Stimulated activated CD8-positive, alpha-beta memory T cell treated with anti-CD3 and anti-CD28 coated beads, Interleukin-15, amount 100 ng/mL, for 48 hours (primary cell): ENCODE results near the gene TECTB.
"Not testable (repeated sequence)": the region's sequence is repeated elsewhere in the genome, so short reads cannot be mapped to it uniquely, and the experiment has no call there.

Experiments used
- DNase-seq, 2 donors: peaks; one replicate each; pipeline ENCODE4 v3.0.0-alpha.2; 2020; ENCODE audit warnings: low read depth in 2 of 2

The TECTB gene

DNA sequence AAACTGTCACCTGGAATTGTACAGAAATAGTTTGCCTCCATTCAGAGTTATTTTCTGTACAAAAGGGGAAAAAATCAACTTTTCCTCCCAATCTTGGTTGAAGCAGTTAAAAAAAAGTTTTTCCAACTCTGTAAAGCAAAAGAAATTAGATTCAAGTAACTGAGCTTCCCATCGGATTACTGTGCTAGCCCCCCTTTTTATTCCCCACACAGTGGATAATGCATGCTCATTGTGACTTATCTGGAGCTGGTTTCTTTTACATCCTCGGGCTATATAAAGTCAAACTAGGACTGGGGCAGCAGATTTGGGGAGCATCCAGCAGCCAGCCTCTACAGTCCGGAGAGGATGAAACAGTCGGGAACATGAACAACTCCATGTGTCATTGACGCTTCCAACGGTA lies at the start of gene TECTB:
TECTB (plus strand) TSS at position 301 of the 400 bp plus-strand sequence. CDS start 335 bp downstream, outside the sequence.
- no peak for DNase-seq

DNA sequence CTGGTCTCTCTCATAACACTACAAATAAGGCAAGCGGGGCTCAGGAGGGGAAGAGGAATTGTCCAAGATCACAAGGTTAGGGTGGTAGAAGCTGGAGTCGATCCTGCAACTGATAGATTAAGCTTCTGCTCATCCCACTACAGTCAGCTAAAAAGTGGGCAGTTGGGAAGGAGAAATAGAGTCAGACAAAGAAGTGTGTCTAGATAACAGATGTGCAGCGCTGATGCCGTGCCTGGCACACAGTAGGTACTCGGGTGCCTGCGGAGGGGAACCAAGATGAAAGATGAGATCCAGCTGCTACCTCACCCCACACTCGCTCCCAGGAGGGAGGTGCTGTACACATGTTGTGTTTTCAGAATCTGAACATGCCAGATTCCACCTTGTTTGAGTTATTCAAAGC lies 48.1 kb upstream of the TECTB start:
- DNase-seq, result no peak

DNA sequence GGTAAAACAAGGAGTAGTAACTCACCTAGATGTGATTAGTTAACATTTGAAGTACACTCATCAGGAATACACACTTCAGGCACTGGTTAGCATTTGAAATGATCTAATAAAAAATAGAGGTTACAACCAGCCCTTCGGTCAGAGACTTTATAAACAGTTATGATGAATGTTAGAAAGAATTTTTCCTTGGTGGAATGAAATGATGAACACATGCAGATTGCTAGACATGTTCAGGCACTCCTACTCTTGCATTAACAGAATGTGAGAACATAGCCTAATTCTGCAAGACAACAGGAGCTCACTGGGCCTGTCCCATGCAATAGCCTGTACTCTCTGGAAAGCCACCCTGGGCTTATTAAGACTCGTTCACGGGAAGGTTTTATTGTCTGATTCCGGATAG lies 47.3 kb upstream of the TECTB start:
- DNase-seq, result no peak

DNA sequence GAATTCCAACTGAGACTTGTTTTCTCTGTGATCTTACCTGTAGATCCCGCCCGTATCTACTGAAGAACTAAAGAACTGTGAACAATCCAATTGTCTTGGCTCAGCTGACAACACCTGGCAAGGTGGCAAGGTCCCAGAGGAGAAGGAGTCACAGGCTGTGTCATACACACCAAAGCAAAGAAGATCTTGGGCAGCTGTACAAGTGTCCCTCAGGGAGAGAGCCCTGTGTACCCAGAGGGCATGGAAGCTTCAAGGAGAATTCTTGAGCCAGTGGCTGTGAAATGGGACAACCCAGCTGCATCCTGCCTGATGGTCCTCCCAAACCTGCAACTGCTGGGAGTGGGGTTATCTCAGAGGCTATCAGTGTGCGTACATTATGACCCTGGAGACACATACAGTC lies 46.7 kb upstream of the TECTB start:
- no peak for DNase-seq

DNA sequence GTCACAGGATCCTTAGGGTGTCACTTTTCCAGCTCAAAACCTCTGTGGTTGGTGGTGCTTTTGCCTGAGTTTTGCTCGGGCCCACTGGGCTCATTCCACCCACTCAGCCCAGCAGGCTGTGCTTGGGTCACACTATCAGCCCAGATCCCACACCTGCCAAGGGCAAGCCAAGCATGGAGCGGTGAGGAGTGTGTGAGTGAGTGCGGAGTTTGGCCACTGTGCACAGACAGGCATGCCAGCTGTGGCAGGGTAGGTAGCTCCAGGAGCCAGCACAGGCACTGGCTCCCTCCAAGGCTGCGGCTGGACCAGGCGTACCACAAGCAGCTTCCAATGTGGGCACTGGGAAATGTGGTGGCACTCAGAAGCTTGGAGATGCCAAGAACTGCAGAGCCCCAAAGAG lies 43.9 kb upstream of the TECTB start:
- DNase-seq, result no peak

DNA sequence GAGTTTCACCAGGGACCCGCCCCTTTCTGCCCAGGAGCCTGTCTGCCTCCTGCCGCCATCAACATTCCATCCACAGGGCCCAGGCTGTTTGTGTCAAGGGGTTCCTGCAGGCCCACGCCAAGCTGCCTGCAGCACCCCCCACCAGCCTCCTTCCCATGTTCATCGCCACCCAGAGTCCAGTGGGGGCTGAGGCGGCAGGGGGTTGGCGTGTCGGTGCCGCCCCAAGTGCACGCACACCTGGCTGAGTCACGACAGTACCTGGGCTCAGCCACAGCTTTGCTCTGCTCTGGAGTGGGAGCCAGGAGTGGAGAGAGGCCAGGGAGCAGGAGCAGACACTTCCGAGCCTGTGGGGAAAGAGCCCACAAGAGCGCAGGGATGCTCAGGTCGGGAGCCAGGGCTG lies 42.8 kb upstream of the TECTB start:
- no peak for DNase-seq

DNA sequence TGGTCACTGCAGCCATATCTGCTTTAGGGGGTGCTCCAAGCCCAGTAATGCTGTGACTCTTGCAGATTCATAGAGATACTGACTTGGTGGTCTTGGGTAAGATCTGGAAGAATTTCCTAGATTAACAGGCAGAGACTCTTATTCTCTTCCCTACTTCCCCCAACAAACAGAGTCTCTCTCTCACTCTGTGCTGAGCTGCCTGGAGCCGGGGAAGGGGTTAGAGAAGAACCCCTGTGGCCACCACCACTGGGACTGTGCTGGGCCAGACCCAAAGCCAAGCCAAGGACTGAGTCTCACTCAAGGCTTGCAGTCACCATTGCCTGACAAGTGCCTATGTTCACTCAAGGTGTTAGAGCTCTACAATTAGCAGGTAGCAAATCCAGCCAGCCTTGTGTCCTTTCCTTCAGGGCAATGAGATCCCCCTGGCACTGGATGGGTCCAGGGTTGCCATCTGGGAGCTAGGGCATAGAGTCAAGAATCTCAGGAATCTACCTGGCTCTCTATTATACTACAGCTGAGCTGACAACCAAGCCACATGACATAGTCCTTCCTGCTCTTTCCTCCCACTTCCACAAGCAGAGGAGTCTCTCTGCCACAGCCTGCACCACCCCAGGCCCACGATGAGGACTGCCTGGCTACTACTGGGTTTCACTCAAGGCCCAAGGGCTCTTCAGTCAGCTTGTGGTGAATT lies 41.4 kb upstream of the TECTB start:
- no peak for DNase-seq

DNA sequence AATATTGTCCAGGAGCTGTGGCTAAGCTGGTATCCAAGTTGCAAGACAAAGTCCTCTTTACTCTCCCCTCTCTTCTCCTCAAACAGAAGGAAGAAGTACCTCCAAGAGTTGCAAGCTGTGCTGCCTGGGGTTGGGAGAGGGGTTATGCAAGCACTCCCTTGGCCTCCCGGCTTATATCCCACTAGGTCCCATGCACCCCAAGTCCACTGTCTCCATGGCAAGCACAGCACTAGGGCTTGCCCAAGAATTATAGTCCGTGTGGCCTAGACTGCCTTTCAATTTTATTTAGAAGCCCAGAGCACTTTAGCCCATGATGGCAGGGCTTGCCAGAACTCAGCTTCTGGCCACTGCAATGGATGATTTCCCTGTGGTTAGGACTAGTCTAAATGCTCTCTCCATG lies 40.4 kb upstream of the TECTB start:
- DNase-seq, result no peak

DNA sequence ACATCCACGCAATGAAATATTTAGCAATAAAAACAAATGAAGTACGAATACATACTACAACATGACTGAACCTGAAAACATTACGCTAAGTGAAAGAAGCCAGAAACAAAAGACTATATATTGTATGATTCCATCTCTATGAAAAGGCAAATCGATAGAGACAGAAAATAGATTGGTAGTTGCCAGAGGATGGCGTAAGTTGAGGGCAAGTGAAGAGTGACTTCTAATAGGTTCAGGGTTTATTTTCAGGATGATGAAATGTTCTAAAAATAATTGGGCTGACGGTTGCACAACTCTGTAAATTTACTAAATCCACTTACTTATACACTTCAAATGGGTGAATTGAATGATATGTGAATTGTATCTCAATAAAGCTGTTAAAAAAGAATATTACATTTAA lies 39.5 kb upstream of the TECTB start:
- DNase-seq, result no peak

DNA sequence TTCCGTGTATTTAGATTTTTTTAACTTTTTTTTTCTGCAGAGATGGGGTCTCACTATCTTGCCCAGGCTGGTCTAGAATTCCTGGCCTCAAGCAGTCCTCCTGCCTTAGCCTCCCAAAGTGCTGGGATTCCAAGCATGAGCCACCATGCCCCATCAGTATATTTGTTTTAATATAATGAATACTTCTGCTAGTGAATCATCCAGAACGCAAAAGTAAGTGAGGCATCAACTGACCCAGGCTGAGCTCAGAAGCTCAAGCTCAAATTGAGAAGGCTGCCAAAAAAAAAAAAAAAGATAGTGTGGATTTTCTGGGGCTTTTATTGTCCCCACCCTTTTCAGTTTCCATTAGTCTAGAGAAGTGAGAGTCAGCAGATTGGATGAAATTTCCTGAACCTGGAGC lies 39.0 kb upstream of the TECTB start:
- DNase-seq, result no peak

DNA sequence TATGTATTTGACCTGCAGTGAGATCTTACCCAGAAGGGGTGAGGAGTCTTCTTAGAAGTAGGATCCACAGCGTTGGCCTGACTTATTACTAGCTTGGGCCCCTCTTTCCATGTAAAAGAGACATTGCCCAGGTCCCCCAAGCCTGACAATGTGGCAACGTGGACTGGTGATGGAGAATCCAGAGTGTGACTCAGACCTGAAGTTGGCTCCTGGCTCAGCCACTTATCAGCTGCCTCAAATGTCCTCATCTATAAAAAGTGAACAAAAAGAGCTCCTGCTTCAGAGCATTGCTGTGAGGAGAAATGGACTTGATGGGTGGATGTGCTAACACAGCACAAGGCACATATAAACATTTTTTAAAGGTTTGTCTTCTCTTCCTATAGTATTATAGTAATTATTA lies 35.4 kb upstream of the TECTB start:
- no peak for DNase-seq

DNA sequence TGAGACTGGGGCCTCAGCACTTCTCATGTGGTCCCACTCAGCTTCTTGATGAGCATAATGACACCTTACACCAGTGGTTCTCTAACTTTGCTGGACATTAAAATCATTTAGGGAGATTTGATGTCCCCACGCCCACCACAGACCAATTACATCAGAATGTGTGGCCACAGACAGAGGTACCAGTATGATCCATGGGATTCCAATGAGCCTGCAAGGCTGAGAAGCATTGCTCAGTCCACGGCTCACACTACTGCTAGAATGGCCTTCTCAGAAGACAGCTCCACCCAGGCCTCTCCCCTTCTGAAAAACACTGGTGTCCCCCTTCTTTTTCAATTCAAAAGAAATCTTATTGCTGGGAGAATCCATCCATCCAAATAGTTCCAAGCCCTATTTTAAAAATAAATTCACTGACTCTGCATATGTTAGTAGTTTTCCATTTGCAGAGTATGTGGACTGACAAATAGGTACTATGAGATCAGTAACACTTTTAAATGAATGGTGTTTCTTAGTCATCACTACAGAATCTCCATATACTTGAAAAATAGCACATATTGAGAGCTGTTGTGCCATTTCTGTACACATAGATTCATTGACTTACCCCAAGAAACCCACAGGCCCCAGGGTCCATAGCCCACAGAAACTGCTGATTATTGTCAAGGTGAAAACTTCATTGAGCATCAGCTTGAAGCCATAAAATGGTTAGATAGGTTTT lies 34.5 kb upstream of the TECTB start:
- no peak for DNase-seq

DNA sequence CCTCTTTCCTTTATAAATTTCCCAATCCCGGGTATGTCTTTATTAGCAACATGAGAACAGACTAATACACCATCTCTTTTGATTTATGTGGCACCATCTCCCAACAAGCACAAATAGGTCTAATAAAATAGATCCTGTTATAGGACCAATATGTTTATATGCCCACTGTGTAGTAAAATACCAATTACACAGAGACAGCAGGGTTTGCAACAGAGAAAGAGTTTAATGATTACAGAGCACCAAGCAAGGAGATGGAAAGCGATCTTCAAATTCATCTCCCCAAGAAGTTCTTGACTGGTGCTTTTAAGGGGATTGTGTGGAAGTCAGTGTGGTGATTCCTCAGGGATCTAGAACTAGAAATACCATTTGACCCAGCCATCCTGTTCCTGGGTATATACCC lies 33.5 kb upstream of the TECTB start:
- no peak for DNase-seq

DNA sequence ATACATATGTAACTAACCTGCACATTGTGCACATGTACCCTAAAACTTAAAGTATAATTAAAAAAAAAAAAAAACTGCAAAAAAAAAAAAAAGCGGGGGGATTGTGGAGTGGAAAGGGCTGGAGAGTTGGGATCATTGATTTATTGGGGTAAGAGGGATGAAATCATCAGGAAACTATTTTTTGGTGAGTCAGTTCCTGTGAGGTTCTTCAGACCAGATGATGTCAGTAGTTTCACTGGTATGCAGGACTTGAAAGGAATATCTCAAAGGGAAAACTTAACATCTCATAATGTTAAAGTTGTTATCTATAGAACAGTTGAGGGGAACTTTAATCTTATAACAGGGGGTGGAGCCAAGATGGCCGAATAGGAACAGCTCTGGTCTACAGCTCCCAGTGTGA lies 32.6 kb upstream of the TECTB start:
- no peak for DNase-seq

DNA sequence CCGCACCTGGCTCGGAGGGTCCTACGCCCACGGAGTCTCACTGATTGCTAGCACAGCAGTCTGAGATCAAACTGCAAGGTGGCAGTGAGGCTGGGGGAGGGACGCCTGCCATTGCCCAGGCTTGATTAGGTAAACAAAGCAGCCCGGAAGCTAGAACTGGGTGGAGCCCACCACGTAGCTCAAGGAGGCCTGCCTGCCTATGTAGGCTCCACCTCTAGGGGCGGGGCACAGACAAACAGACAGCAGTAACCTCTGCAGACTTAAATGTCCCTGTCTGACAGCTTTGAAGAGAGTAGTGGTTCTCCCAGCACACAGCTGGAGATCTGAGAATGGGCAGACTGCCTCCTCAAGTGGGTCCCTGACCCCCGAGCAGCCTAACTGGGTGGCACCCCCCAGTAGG lies 32.0 kb upstream of the TECTB start:
- DNase-seq, result not testable (repeated sequence)

DNA sequence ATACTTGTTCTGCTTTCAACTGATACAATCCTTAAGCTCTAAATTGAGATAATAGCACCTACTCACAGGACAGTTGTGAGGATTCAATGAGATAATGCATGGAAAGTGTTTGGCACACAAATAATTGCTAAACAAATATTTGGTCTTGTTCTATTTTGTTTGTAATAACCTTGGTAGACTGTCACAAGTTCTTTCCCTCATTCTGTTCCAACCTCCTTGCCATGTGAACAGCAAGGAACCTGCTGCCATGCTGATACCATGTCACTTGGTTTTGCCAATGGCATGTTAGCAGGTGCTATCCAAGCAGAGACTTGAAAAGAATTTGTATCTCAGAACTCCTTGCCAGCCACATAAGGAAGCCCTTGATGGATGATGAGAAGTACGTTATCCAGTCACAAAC lies 24.8 kb upstream of the TECTB start:
- no peak for DNase-seq

DNA sequence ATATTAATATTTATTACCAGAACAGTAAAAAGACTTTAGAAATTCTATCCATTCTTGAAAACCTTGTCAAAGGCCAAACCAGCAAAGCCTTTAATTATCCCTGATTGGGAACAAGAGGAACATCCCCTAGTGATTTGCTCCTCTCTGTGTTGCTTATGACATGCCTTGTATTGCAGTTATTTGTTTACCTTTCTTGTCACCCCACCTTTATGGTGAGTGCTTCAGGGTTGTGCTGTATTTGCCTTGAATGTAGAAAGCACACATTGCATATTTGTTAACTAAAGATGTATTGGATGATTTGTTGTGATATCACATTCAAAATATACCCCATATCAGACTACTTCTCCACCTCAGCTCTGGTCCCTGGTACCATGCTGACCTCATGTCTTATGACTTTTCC lies 23.5 kb upstream of the TECTB start:
- no peak for DNase-seq

DNA sequence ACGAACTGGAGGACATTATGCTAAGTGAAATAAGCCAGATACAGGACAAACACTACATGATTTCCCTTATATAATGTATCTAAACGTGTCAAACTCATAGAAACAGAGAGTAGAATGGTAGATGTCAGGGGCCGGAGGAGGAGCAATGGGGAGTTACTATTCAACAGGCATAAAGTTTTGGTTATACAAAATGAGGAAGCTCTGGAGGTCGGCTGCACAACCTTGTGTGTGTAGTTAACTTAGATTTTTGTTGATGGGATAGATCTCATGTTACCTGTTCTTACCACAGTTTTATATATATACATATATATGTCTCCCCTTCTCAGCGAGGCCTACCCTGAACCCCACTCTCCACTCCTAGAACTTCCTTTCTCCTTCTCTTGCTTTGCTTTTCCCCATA lies 22.4 kb upstream of the TECTB start:
- no peak for DNase-seq

DNA sequence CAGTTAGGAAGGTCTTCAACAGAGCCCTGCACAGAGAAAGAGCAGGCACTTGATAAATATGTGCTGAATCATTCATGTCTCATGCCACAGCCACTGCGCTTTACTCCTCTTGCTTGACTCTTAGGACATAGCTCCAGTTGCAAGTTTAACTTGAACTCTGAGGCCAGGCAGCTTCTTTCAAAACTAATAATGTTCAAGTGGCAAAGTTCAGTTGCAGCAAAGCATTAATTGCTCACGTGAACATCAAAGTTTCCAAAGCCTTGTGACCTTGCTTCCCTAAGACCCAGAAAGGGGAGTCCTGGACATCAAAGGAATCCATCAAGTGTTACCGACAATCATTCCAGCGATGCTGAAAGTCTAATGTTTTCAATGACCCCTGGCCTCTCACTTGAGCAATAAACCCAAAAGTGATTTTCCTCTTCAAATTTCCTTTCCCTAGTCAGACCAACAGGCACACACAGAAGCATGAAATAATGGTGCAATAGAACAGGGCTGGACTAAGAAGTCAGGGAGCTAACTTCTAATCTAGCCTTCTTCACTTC lies 21.8 kb upstream of the TECTB start:
- no peak for DNase-seq

DNA sequence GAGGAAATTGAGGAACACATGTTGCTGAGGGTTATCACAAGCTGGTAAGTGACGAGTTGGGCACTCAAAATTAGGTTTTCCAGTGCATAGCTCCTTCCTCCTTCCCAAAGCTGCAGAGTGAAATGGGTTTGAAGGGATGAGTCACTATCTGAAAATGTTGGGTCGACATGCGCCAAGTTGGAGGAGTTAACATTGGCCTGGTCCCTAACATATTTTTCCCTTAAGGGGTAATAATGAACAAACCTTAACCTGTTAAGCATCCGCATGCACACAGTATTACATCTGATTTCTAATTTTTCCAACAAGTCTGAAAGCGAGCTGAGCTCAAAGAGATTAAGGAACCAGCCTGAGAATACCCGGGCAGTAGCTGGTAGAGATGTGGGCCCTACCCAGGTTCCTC lies 20.7 kb upstream of the TECTB start:
- DNase-seq, result no peak

DNA sequence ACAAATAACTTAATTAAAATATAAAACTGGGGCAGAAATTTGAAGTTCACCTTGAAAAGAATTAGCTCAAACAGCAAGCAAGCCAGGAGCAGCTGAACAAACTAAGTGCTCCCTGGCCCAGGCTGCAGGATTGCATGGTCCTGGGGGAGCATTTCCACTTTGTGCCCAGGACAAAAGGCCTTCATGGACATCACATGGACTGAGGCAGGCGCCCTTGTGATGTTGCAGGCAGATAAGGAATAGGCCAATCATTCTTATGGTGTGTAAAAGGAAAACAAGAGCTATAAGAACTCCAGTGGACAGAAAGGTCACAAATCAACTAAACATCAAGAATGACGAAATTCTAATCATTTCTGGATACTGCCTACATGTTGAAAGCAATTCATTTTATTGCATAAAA lies 17.5 kb upstream of the TECTB start:
- DNase-seq, result no peak

DNA sequence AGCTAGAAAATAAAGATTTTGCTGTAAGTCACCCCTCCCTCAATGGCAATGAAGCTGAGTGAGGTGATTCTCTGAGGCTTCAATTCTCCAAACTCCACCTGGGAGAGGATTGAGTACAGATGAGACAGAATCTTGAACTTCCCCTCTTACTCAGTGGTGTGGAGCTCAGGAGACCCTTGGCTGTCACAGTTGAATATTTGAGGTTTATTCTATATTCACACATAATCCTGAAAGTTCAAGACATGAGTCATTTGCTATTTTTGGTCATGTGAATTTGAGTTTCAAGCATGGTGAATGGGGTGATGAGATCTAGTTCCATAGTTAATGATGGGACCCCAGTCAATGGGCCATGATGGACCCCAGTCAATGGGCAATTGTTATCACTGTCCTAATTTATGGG lies 13.9 kb upstream of the TECTB start:
- no peak for DNase-seq

DNA sequence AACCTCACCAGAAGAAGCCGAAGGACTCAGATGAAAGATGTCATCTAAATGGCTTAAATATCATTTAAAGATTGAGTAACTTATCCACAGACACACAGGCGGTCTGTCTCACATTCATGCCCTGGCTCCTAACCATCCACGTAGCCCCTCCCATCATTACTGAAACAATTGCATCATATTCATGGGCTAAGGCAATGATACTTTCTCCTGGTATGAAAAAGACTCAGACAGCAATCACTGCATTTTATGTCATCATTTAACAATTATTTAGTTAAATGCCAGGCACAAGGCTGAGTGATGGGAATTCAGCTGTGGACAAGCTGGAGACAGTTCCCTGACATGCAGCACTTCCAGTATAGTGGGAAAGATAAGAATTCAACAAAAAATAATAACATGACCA lies 11.2 kb upstream of the TECTB start:
- no peak for DNase-seq

DNA sequence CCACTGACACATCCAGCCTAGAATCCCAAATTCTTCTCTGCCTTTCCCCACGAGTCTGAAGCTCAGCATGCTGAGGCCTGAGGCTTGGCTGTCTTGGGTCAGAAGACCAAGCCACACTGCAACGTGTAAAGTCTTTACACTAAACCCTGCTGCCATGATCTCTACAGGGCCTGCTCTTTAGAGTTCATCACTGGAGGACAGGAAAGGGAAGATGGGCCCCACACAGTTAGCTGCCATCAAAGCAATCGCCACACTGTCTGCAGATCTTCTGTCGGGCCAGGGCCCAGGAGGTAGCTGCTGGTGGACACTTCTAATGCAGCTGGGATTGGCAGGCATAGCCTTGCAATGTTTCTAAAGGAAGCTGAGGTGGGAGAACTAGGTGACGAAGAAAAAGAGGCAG lies 8.4 kb upstream of the TECTB start:
- no peak for DNase-seq
